Calu3 (cell line): Measurements from ENCODE around the gene DDX42. TPM values are rescaled to one million over a fixed set of nuclear protein-coding genes. Genes with fewer than 3 reads are reported as not detected.

ENCODE experiments used
- BruUV-seq: library from RNA; stranded (reverse); fragments of 400-500 nt; replicated peaks from 2 replicates; lab custom pipeline; 2021; lab: Mats Ljungman, UMichigan
- CTCF ChIA-PET: fragments of 300-600 bp; sonication (Branson Sonifier 250); formaldehyde crosslinking; loops from one replicate; lab custom pipeline; 2022; ENCODE audit warnings: antibody characterized with exemption; lab: Charles Lee
- DNase-seq: peaks from one replicate; pipeline ENCODE4 v3.0.0; 2022
- H3K27ac Mint-ChIP-seq: one replicate; pipeline ENCODE4 v1.8.0; 2022; ENCODE audit warnings: mixed read lengths; ENCODE audit not compliant: unreplicated experiment
- H3K27me3 Mint-ChIP-seq: one replicate; pipeline ENCODE4 v1.8.0; 2022; ENCODE audit warnings: mixed read lengths; ENCODE audit not compliant: unreplicated experiment
- H3K36me3 Mint-ChIP-seq: one replicate; pipeline ENCODE4 v1.8.0; 2022; ENCODE audit warnings: mild to moderate bottlenecking, moderate library complexity, mixed read lengths; ENCODE audit not compliant: insufficient read depth, unreplicated experiment
- H3K4me1 Mint-ChIP-seq: one replicate; pipeline ENCODE4 v1.8.0; 2022; ENCODE audit warnings: mild to moderate bottlenecking, low read depth, mixed read lengths; ENCODE audit not compliant: unreplicated experiment
- H3K4me3 Mint-ChIP-seq: one replicate; pipeline ENCODE4 v1.8.0; 2022; ENCODE audit warnings: mild to moderate bottlenecking, low read depth, moderate library complexity, mixed read lengths; ENCODE audit not compliant: unreplicated experiment
- H3K9me3 Mint-ChIP-seq: one replicate; pipeline ENCODE4 v1.8.0; 2022; ENCODE audit warnings: low read depth, mixed read lengths; ENCODE audit not compliant: unreplicated experiment
- intact Hi-C: fragments of 100-400 bp; cut with micrococcal nuclease; formaldehyde crosslinking; loops from one replicate; pipeline ENCODE4 v1.10.0; 2022; ENCODE audit not compliant: unreplicated experiment
- total RNA-seq: library from RNA; stranded (reverse); gene quantifications from 2 replicates; pipeline ENCODE4 v1.2.3, GENCODE V29; 2022
- TF ChIP-seq, protein P1 (sequence below): fragments of 200-600 bp; IDR thresholded peaks from one replicate; pipeline ENCODE4 v1.8.0; 2022; ENCODE audit warnings: antibody characterized with exemption; ENCODE audit not compliant: unreplicated experiment

The DDX42 gene
- total RNA-seq, 1 experiment from 2014 or later: 99.5 TPM

DNA sequence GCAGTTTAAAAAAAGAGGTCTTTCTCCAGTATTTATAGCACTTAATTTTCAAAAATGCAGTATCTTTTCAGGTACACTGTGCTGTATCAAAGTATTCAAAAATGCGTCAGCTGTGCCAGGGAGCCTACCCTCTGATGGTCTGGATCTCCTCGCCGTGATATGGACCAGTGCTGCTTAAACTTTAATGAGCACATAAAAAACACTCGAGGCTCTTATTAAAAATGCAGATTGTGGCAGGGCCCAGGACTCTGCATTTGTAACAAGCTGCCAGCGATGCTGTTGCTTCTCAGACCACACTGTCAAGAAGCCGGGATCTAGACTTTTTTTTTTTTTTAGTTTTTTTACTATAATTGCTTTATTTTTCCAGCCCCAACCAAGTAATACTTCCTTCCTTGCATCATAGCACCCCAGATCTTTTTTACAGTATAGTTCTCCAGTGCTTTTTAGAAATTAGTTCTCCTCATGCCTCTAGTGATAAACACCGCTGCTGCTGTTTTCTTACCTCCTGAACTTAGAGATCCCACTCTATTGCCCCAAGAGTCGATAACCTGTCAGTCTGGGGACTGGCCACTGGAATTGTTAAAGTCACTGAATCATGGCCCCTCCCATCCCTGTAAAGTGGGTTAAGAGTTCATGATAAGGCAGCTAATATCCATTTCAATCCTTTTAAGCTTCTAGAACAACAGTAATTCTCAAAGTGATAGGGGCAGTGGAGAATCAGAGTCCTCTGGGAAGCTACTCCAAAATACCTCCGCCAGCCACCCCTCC, 70.1 kb downstream of the DDX42 start:
- H3K27ac Mint-ChIP-seq: no peak overlapping the region
- TF ChIP-seq, protein P1, sequence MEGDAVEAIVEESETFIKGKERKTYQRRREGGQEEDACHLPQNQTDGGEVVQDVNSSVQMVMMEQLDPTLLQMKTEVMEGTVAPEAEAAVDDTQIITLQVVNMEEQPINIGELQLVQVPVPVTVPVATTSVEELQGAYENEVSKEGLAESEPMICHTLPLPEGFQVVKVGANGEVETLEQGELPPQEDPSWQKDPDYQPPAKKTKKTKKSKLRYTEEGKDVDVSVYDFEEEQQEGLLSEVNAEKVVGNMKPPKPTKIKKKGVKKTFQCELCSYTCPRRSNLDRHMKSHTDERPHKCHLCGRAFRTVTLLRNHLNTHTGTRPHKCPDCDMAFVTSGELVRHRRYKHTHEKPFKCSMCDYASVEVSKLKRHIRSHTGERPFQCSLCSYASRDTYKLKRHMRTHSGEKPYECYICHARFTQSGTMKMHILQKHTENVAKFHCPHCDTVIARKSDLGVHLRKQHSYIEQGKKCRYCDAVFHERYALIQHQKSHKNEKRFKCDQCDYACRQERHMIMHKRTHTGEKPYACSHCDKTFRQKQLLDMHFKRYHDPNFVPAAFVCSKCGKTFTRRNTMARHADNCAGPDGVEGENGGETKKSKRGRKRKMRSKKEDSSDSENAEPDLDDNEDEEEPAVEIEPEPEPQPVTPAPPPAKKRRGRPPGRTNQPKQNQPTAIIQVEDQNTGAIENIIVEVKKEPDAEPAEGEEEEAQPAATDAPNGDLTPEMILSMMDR: no peak
- H3K4me3 Mint-ChIP-seq: peak overlapping the region; percentile 84
- intact Hi-C loops: no loop called here
- CTCF ChIA-PET: no interaction called here
- no TSS peak for BruUV-seq
- H3K27me3 Mint-ChIP-seq: no peaks in the 10 kb centered on the region
- DNase-seq: no peak
- H3K36me3 Mint-ChIP-seq: peaks cover 43% of the 10 kb centered on the region
- no peaks in the 10 kb centered on the region for H3K9me3 Mint-ChIP-seq
- peaks cover 11% of the 10 kb centered on the region for H3K4me1 Mint-ChIP-seq

DNA sequence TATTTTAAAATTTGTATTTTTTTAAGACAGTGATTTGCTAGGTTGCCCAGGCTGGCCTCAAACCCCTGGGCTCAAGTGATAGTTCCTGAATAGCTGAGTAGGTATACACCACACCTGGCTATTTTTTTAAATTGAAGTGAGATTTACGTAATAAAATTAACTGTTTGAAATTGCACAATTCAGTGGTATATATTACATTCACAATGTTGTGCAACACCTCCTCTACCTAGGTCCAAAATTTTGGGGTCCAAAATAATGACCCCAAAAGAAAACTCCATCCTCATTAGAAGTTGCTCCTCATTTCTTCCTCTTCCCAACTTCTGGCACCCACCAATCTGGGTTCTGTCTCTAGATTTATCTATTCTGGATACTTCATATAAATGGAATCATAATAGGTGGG, 71.5 kb downstream of the DDX42 start:
- H3K9me3 Mint-ChIP-seq: no peaks in the 10 kb centered on the region
- no peak overlapping the region for H3K4me3 Mint-ChIP-seq
- no peaks in the 10 kb centered on the region for H3K27me3 Mint-ChIP-seq
- peaks cover 8% of the 10 kb centered on the region for H3K4me1 Mint-ChIP-seq
- TF ChIP-seq, protein P1: no peak
- H3K27ac Mint-ChIP-seq: no peak overlapping the region
- CTCF ChIA-PET: no interaction called here
- intact Hi-C loops: no loop called here
- H3K36me3 Mint-ChIP-seq: peaks cover 47% of the 10 kb centered on the region
- no TSS peak for BruUV-seq
- DNase-seq: no peak

DNA sequence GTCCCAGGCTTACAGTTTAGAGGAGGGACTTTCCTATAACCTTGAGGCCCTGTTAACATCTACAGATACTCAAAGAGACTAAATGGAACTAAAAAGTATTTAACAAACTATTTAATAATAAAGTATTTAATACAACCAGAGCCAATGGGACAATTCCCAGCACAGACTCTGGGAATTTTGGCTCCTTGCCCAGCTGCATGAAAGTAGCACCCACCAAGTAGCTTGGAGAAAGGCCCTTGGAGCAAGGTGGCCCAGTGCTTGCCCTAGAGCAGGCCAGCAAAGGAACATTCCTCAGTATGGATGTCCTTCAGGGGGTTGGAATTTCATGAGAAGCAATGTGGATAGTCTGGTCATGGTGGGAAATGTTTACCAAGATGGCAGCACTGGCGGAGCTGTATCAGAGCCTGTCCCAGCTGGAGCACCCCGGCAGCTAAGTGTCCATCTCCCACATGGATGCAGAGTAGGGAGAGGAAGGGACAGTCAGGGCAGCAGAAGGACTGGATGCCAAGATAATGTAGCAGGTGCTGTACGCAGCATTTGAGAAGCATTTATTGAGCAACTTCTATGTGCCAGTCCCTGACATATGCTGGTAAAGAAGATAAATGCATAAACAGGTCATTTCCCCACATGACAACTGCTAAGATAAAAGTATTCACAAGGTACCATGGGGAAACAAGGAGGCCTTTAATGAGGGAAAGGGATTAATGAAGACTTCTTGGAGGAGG, 73.7 kb downstream of the DDX42 start:
- BruUV-seq: no TSS peak
- CTCF ChIA-PET: no interaction called here
- DNase-seq: no peak
- H3K27me3 Mint-ChIP-seq: no peaks in the 10 kb centered on the region
- no peak overlapping the region for H3K4me3 Mint-ChIP-seq
- peaks cover 26% of the 10 kb centered on the region for H3K36me3 Mint-ChIP-seq
- H3K4me1 Mint-ChIP-seq: no peaks in the 10 kb centered on the region
- TF ChIP-seq, protein P1: no peak
- intact Hi-C loops: no loop called here
- peak overlapping the region; percentile 71 for H3K27ac Mint-ChIP-seq
- H3K9me3 Mint-ChIP-seq: no peaks in the 10 kb centered on the region

DNA sequence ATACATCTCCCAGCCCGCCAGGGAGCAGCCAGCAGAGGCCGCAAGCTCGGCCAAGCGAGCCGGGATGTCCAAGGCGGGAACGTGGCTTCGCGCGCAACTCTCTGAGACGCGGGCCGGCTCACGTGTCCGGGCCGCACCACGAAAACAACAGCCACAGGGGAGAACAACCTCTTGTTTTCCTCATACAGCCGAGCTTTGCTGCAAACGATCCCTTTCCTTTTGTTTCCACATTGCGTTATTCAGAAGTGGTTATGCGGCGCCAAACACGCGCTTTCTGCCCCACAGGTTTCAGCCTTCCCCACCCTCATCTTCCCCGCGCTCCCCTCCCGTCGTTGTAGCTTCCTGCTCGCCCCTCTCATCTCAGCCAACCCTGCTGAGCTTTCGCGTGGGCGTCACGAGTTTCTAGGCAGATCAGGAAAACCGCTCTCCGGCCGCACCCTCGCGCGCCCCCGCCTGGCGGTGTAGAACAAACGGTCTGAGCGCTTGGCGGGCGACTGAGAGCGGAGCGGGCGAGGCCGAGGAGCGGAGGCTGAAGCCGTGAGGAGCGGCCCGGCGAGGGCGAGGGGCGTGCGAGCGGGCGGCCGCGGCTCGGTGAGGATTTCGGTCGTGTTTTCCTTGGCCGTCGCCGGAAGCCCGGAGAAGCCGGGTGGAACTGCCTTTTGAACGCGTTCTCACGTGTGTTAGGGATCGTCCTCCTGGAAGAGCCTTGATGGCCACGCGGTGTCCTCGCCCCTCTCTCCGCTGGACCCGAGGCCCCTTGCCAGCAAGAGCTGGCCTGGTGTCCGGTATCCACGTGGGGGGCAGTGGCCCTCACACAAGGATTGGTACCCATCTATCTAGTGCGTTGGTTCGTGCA, 75.1 kb downstream of the DDX42 start:
- no TSS peak for BruUV-seq
- Mint-ChIP-seq H3K4me3 (peak overlapping the region; percentile 48), H3K36me3 (peaks cover 14% of the 10 kb centered on the region), H3K9me3 (no peaks in the 10 kb centered on the region), H3K27ac (peak overlapping the region; percentile 84), H3K4me1 (no peaks in the 10 kb centered on the region), H3K27me3 (no peaks in the 10 kb centered on the region)
- peak; percentile 92 for DNase-seq
- TF ChIP-seq, protein P1: peak; percentile 64
- intact Hi-C loops: no loop called here
- CTCF ChIA-PET: interaction anchor here (0.7 kb wide), 3 partner anchors 11 to 1346 kb away, joined by 3 to 10 read pairs (median 7); no protein-coding TSS in a partner anchor
